Aorta (tissue), 5 donors: ENCODE data around the gene SLC7A11. TPM values are rescaled to one million over a fixed set of nuclear protein-coding genes. Genes with fewer than 3 reads are reported as not detected.
"Not testable (repeated sequence)": the region's sequence is repeated elsewhere in the genome, so short reads cannot be mapped to it uniquely, and the experiment has no call there.

Experiments used
- ATAC-seq: fragments of 200-7000 bp; cut with Tn5 transposase; one replicate; pipeline ENCODE4 v1.9.1; 2022; ENCODE audit warnings: moderate library complexity; ENCODE audit not compliant: low FRiP score
- DNase-seq, 2 donors: peaks; one replicate each; pipeline ENCODE4 v3.0.0-alpha.2; 2020
- H3K27ac ChIP-seq, 2 donors: one replicate each; pipeline ENCODE4 v1.5.1; 2013; ENCODE audit warnings: low read length in 2 of 2, mild to moderate bottlenecking in 2 of 2, moderate library complexity in 2 of 2, control low read depth in 1 of 2, inconsistent platforms in 1 of 2, low read depth in 1 of 2
- H3K27me3 ChIP-seq, 2 donors: one replicate each; pipeline ENCODE4 v1.6.1; 2013; ENCODE audit warnings: control low read depth in 1 of 2, low read length in 1 of 2, mild to moderate bottlenecking in 1 of 2, moderate library complexity in 1 of 2; ENCODE audit not compliant: insufficient read depth in 2 of 2, control insufficient read depth in 1 of 2
- H3K36me3 ChIP-seq, 2 donors: one replicate each; pipeline ENCODE4 v1.6.1; 2013; ENCODE audit warnings: control low read depth in 1 of 2, low read length in 1 of 2, mild to moderate bottlenecking in 1 of 2; ENCODE audit not compliant: insufficient read depth in 2 of 2, control insufficient read depth in 1 of 2
- H3K4me1 ChIP-seq, 2 donors: one replicate each; pipeline ENCODE4 v1.6.1; 2013; ENCODE audit warnings: low read length in 2 of 2, control low read depth in 1 of 2, mild to moderate bottlenecking in 1 of 2, moderate library complexity in 1 of 2; ENCODE audit not compliant: insufficient read depth in 2 of 2, control insufficient read depth in 1 of 2
- H3K4me3 ChIP-seq, 2 donors: one replicate each; pipeline ENCODE4 v1.5.1; 2013; ENCODE audit warnings: low read length in 2 of 2, control low read depth in 1 of 2, mild to moderate bottlenecking in 1 of 2
- H3K9me3 ChIP-seq: one replicate; pipeline ENCODE4 v1.6.1; 2013; ENCODE audit warnings: mild to moderate bottlenecking, low read length; ENCODE audit not compliant: control insufficient read depth
- WGBS, 2 donors: extraction: QIAGEN DNeasy Blood & Tissue Kit; methylation state at CpG; one replicate each; pipeline ENCODE4 v1.1.7; 2013; 5-methylcytosine and 5-hydroxymethylcytosine counted together
- intact Hi-C, 2 donors: fragments of 100-400 bp; cut with DNase I; formaldehyde crosslinking; loops; one replicate each; pipeline versions ENCODE4 v1.14.2 to v1.15.0; 2022
- polyA plus RNA-seq, 2 donors: library from polyadenylated mRNA; stranded (reverse); fragments of 200-250 nt; gene quantifications; one replicate each; pipeline ENCODE4 v1.2.3, GENCODE V29; 2013
- total RNA-seq, 2 donors: library from RNA; stranded (reverse); fragmentation: NEBNext Ultra II Directional; extraction: Animal tissue kit (Norgen Biotek cat#: 25700); gene quantifications; one replicate each; pipeline ENCODE4 v1.2.1, GENCODE V29; 2021
- donor health status: healthy with polysubstance abuse.
- donor health status: Bipolar disorder and iron deficiency.
- donor health status: DM: no; HTN: no; CAD: no.
- donor health status: DM: no; HTN: no; CAD: no.
- donor health status: DM: yes; HTN: yes; CAD: no.

The SLC7A11 gene
- total and polyA plus RNA-seq, 4 donors: 0.13 to 1.5 (median 0.51) TPM

DNA sequence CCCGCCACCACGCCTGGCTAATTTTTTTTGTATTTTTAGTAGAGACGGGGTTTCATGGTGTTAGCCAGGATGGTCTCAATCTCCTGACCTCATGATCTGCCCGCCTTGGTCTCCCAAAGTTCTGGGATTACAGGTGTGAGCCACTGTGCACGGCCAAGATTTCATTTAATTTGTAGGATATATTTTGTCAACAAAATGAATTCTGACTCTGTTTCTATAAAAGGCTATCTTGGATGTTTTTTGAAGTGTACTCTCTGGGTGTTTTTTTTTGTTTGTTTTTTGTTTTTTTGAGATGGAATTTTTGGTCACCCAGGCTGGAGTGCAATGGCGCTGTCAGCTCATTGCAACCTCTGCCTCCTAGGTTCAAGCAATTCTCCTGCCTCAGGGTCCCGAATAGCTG is 5.0 kb downstream of the SLC7A11 start:
- 97 to 99% methylated on average over 7 of the region's 7 CpGs for WGBS, 2 donors
- H3K27ac ChIP-seq, DNase-seq, H3K27me3 ChIP-seq, ATAC-seq, H3K9me3 ChIP-seq, intact Hi-C loops, H3K4me3 ChIP-seq, H3K36me3 ChIP-seq, H3K4me1 ChIP-seq: not testable (repeated sequence)

DNA sequence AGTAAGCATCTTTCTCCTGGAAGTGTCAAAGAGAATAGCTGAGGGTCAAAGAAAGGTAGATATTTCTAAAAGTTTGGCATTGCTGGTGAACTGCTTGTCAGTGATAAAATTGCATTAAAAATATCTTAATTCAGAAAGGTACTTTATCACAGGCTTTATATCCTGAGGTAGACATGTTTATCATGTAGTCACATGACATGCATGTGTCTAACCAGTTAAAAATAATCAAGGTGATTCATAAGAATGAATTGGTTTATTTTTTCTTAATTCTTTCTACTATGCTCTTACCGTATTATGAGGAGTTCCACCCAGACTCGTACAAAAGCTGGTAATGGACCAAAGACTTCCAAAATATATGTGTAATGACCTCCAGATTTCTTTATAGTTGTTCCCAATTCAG is 6.1 kb downstream of the SLC7A11 start:
- Histone ChIP-seq H3K27ac (no peak overlapping the region), H3K4me3 (no peak overlapping the region), H3K27me3 (no peaks in the 10 kb centered on the region), H3K36me3 (no peaks in the 10 kb centered on the region), H3K9me3 (no peaks in the 10 kb centered on the region), H3K4me1 (no peaks in the 10 kb centered on the region)
- no peak for ATAC-seq
- DNase-seq: no peak
- intact Hi-C loops: no loop called here
- 61 to 62% methylated on average over 2 of the region's 2 CpGs for WGBS, 2 donors

DNA sequence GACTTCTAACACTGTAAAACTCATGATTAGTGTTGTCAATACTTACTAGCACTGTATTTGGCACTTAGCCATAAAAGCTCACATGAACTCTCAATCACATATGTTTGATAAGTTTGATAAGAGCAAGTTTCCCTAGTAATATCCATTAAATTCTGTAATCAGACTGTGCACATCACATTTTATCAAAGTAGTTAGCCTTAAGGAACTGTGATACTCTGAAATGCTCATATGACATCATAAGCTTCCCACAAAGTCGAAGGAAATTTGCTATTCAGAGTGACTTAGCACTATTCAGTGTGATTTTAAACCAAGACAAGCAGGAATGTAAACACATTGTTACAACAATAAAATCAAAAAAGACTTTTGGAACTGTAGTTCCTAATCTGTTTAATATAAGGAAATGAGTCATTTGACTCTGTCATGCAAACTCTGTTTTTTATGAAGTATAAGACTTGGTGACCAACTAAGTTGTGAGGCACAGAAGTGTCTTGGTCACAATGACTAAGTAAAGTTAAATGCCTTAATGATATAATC is 6.7 kb downstream of the SLC7A11 start:
- H3K27me3 ChIP-seq: no peaks in the 10 kb centered on the region
- DNase-seq: no peak
- WGBS, 2 donors: 3 to 5% methylated on average over 1 of the region's 1 CpG
- H3K4me3 ChIP-seq: no peak overlapping the region
- no peaks in the 10 kb centered on the region for H3K4me1 ChIP-seq
- no peak for ATAC-seq
- H3K36me3 ChIP-seq: no peaks in the 10 kb centered on the region
- H3K9me3 ChIP-seq: no peaks in the 10 kb centered on the region
- intact Hi-C loops: no loop called here
- H3K27ac ChIP-seq: no peak overlapping the region

DNA sequence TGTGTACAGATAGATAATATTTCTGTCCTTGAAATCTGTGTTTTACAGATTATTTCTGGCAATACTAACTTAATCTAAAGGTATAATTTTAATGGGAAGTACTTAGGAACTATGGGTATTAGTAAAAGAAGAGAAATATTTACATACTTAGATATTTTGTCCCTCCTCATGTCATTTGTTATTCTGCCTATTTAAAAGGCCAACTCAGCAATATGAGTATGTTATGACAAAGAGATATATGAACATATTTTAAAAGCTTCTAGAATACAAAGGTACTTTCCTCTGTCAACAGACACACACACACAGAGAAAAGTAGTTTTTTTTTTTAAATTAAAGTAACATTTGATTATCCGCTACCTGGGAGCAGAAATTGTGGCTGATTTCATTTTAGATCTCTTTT is 7.9 kb downstream of the SLC7A11 start:
- DNase-seq (no peak), ATAC-seq (no peak)
- Histone ChIP-seq H3K4me3 (no peak overlapping the region), H3K4me1 (no peaks in the 10 kb centered on the region), H3K36me3 (no peaks in the 10 kb centered on the region), H3K27ac (no peak overlapping the region), H3K9me3 (no peaks in the 10 kb centered on the region), H3K27me3 (no peaks in the 10 kb centered on the region)
- intact Hi-C loops: no loop called here
- 96 to 99% methylated on average over 1 of the region's 1 CpG for WGBS, 2 donors

DNA sequence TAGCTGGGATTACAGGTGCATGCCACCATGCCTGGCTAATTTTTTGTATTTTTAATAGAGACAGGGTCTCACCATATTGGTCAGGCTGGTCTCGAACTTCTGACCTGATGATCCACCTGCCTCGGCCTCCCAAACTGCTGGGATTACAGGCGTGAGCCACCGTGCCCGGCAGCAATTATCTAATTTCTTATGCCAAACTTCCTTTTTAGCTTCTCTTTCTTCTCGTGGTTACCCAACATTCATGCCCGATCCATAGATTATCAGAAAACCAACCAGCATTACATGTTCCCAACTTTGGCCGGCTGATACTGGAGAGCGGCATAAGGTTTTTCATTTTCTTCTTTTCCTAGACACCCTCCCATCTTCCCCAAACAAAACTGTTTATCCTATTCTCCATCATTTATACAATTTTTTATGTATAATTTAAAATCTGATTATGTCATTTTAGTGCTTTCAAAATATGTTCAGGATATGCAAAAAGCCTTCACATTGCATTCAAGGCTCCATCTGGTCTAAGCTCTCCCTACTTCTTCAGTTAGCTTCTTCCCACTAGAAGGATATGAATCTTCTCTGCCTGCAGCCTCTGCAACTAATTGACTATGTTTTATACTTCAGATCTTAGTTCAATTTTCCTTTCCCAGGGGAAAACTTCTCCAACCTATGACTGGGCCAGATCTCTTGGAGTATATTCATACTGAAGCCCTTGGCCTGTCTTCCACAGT is 8.7 kb downstream of the SLC7A11 start:
- intact Hi-C loops: no loop called here

DNA sequence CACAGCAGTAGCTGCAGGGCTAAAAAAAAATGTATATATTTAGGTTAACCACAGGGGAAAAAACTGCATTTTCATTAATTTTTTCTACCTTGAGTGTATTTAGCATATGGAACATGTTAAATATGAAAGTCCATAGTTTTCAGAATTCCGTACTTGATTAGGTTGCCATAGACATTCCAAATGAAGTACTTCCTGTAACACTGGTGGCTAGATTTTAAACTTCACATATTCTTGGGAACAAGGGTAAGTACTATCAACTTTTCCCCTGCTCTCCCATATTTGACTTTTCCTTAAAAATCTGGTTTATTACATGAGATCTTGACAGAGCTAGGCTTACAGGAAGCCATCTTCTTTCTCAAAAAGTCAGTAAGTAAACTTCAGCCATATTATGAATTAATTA is 9.8 kb downstream of the SLC7A11 start:
- Histone ChIP-seq H3K4me1 (no peaks in the 10 kb centered on the region), H3K4me3 (no peak overlapping the region), H3K27me3 (no peaks in the 10 kb centered on the region), H3K27ac (no peak overlapping the region), H3K36me3 (no peaks in the 10 kb centered on the region), H3K9me3 (no peaks in the 10 kb centered on the region)
- WGBS, 2 donors: 95 to 98% methylated on average over 1 of the region's 1 CpG
- ATAC-seq: no peak
- DNase-seq: no peak
- intact Hi-C loops: no loop called here

More for the DNA sequence above, 8.7 kb downstream of the SLC7A11 start:
- Histone ChIP-seq H3K27ac (no peak overlapping the region), H3K4me1 (no peaks in the 10 kb centered on the region), H3K36me3 (no peaks in the 10 kb centered on the region), H3K4me3 (no peak overlapping the region), H3K27me3 (no peaks in the 10 kb centered on the region), H3K9me3 (no peaks in the 10 kb centered on the region)
- ATAC-seq: no peak
- DNase-seq: no peak
- WGBS, 2 donors: 97 to 98% methylated on average over 9 of the region's 9 CpGs

DNA sequence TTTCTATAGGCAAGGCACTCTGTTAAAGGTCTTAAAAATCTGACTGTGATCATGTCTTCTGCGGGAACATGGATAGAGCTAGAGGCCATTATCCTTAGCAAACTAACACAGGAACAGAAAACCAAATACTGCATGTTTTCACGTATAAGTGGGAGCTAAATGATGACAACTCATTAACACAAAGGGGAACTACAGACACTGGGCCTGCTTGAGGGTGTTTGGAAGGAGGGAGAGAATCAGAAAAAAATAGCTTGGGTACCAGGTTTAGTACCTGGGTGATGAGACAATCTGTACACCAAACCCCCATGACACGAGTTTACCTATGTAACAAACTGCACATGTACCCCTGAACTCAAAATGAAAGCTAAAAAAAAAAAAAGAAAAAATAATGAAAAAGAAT is 12.1 kb downstream of the SLC7A11 start:
- Histone ChIP-seq H3K4me3 (no peak overlapping the region), H3K9me3 (no peaks in the 10 kb centered on the region), H3K4me1 (no peaks in the 10 kb centered on the region), H3K27ac (no peak overlapping the region), H3K36me3 (no peaks in the 10 kb centered on the region), H3K27me3 (no peaks in the 10 kb centered on the region)
- no peak for ATAC-seq
- intact Hi-C loops: no loop called here
- whole genome bisulfite sequencing, 2 donors: 91% methylated on average over 3 of the region's 3 CpGs
- no peak for DNase-seq

DNA sequence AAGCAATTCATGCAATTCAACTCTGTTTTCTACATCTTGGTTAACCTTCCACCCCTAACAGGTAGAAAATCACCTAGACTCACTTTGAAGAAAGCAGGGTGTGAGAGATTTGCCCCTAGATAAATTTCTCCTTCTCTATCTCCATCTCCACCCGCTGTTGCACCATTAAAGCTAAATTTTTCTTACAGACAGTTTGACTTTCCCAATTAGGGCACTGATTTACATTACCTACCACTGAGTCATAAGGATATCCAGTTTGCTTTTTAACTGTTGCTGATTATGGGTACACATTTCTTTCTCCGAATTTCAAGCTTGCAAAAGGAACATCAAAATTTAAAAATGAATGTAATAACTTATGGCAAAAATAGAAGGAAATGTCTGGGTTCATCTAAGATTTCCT is 13.0 kb downstream of the SLC7A11 start:
- ATAC-seq (no peak), DNase-seq (no peak)
- intact Hi-C loops: no loop called here
- no peak overlapping the region for H3K27ac ChIP-seq
- WGBS, 2 donors: 80 to 84% methylated on average over 2 of the region's 2 CpGs
- no peaks in the 10 kb centered on the region for H3K4me1 ChIP-seq
- no peaks in the 10 kb centered on the region for H3K36me3 ChIP-seq
- H3K4me3 ChIP-seq: no peak overlapping the region
- H3K9me3 ChIP-seq: no peaks in the 10 kb centered on the region
- H3K27me3 ChIP-seq: no peaks in the 10 kb centered on the region

DNA sequence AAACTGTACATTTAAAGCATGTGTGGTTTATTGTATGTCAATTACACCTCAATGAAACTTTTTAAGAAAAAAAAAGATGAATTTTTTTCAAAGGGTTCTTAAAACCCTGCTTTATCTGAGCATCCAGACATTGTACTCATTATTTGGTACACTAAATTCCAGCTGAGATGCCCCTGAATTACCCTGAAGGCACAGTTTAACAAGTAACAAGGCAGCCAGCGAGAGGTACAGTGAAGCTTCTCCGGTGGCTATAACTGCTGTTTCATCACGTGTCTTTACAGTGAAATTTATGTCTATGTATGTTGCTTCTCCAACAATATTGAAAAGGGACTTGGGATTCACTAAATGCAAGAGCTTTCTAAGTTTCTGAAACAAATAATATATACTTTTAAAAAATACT is 15.8 kb downstream of the SLC7A11 start:
- no peaks in the 10 kb centered on the region for H3K27me3 ChIP-seq
- ATAC-seq (no peak), DNase-seq (no peak)
- intact Hi-C loops: no loop called here
- H3K4me1 ChIP-seq: no peaks in the 10 kb centered on the region
- no peaks in the 10 kb centered on the region for H3K9me3 ChIP-seq
- 89 to 90% methylated on average over 3 of the region's 3 CpGs for WGBS, 2 donors
- no peaks in the 10 kb centered on the region for H3K36me3 ChIP-seq
- H3K4me3 ChIP-seq: no peak overlapping the region
- H3K27ac ChIP-seq: no peak overlapping the region
